Limb (tissue), 2 donors: ENCODE data around the gene KCTD5.
A peak's percentile ranks its signal among the peaks of the same experiment; 100 is the strongest.

Experiments used
- DNase-seq, 2 donors: peaks; one replicate each; pipeline ENCODE4 v3.0.0-alpha.2; 2016; ENCODE audit errors: extremely low spot score in 2 of 2

Gene KCTD5

DNA sequence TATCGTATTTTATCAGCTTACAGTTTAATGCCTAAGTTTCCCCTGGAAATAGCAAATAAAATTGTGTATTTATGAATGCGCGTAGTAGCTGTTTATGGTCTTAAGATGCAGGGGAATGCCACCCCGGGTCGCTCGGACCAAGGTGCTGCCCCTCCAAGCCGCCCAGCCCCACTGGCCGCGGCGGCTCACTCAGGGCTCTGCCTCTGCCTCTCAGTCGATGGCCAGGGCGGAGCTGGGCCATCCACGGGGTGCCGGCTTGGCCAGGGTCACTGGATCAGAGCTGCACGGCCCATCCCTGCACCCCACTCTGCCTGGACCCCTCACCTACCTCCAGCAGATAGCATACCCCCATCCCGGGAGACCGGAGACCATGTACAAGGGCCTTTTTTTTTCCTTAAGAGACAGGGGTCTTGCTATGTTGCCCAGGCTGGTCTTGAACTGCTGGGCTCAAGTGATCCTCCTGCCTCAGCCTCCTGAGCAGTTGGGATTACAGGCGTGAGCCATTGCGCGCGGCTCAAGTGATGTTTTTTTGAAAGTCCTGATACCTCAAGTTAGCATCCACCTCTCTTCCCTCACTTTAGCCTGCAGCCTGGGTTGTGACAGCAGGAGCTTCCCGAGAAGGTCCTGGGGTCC lies 26.7 kb downstream of the KCTD5 start:
- DNase-seq = peak in 1 of 2 donors; percentile 17

DNA sequence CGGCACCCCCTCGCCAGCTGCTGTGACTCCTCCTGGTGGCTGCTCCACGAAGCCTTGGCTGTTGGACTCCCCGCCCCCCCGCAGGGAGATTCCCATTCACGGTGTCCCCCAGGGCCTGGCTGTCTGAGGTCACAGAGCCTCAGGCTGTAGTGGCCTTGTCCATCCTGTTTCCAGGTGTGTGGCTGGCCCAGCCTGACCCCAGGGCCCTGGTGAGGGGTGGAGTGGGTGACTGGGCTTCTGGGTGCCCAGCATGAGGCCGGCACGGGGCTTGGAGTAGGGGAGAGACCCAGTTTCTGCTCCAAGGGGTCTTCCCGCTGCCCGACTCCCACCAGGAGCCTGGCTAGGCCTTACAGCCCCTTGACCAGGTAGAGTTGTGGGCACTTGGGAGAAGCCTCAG lies 27.3 kb downstream of the KCTD5 start:
- DNase-seq = no peak

DNA sequence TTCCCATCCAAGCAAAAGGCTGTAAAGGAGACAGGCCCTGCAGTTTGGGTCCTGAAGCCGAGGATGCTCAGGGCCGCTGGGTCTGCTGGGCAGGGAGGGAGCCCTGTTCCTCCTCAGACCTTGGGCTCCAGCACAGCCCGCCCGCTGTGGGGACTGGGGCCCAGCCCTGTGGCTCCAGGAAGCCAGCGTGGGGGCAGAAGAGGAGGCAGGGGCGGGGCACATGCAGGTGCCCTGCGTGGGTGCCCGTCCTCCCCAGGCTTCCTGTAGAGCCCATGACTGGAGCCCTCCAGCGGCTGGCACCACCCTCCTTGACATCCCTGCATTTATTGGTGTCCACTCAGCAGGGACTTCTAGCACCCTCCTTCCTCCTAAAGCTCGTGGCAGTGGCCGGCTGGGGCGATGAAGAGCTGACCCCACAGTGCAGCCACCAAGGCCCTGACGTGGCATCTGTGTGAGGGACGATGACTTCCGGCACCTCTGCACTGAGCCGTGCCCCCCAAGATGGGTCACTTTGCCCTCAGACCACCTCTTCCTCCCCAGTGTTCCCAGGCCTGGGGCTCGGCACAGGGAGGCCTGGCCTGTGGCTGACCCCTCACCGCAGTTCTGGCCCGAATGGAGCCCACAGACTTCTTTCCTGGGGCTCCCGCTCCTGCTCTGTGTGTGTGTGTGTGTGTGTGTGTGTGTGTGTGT lies 27.8 kb downstream of the KCTD5 start:
- DNase-seq = peak in 1 of 2 donors; percentile 12

DNA sequence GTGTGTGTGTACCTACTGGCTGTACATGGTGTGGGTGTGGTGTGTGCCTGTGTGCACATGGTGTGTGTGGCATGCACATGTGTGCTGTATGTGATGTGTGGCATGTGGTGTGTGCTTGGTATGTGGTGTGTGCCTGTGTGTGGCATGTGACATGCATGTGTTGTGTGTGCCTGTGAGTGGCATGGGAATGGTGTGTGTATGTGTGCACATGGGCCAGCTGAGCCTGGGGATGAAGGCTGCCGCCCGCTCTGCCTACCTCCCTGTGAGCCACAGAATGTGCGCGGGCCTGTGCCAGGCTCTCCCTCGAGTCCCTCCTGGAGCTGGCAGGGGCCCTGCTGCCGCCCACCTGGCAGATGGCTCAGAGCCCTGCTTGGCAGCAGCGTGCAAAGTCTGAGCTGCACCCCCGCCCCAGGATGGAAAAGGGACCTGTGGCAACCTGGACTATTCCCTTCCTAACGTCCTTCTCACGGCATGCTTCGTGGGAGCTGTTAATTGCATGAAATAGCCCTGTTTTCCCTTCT lies 28.4 kb downstream of the KCTD5 start:
- DNase-seq = peak in 1 of 2 donors; percentile 26

DNA sequence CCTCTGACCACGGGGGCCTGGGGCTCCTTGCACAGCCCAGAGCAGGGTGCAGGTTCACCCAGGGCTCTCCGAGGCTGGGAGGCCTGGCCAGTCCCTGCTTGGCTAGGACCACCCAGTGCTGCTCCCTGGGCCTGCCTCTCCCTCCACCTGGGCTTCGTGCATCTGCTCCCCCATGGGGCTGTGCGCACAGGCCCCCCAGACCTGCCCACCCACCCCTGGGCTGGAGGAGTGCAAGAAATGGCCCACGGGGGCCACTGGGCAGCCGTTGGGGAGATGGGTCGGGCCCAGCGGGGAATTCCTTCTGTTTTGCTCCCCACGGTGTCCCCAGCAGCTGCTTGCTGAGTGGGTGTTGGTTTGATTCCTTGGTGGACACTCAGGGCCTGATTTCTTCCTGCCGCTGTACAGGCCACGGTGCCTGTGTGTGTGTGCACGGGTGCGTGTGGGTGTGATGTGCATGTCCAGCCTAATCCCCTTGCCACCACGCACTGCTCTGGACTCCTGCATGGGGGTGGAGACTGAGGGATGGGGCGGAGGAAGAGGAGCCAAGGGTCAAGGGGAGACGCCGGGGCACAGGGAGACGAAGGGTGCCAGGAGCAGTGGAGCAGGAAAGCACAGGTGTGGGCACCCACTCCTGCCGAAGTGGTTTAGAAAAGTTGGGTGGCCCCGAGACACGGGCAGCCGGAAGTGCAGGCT lies 29.2 kb downstream of the KCTD5 start:
- DNase-seq = no peak

DNA sequence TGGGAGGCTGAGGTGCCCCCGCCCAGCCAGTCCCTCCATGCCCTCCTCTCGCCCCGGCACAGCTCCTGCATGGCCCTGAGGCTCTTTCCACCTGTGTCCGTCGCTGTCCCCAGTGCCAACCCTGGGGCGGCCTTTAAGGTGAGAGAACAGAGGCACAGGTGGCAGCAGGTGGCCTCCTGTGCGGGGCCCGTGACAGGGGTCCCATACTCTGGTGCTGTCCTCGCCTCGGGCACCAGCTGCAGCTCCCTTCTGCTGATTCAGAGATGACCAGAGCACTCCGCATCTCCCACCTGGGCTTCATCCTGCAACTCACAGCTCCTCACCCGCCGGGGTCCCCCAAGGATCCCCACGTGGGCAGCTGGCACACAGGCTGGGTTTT lies 29.7 kb downstream of the KCTD5 start:
- DNase-seq = no peak

DNA sequence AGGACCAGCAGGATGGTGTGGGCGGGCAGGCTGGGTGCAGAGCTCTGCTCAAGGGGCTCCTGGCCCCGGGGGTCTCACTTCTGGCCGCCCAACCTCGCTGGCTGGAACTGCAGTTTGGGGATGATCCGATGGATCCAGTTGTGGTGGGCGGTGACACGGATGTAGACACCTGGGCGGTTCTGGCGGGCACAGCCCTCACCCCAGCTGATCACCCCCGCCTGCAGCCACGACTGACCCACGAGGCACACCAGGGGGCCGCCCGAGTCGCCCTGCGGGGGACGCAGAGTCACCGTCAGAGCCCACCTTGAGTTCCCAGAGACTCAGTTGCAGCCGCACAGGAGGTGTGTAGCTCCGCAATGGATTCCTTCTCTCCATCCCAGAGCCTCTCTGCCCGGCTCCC lies 30.2 kb downstream of the KCTD5 start:
- peak in 1 of 2 donors; percentile 21 for DNase-seq

DNA sequence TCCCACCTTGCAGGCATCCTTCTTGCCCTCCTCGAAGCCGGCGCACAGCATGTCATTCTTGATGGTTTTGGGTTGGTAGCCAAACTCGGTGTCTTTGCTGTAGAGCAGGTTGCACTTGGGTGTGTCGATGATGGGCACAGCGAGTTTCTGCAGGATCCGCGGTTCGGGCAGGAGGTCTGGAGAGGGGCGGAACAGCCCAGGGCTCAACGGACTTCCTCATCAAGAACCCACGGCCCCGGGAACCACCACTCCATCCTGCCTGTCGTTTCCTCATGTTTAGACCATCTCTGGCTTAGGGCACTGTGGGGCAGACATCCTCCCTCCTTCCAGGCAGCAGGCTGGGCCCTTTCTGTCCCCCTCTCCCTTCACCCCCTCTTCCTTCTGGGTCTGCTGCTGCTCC lies 31.2 kb downstream of the KCTD5 start:
- DNase-seq = peak in 1 of 2 donors; percentile 20

DNA sequence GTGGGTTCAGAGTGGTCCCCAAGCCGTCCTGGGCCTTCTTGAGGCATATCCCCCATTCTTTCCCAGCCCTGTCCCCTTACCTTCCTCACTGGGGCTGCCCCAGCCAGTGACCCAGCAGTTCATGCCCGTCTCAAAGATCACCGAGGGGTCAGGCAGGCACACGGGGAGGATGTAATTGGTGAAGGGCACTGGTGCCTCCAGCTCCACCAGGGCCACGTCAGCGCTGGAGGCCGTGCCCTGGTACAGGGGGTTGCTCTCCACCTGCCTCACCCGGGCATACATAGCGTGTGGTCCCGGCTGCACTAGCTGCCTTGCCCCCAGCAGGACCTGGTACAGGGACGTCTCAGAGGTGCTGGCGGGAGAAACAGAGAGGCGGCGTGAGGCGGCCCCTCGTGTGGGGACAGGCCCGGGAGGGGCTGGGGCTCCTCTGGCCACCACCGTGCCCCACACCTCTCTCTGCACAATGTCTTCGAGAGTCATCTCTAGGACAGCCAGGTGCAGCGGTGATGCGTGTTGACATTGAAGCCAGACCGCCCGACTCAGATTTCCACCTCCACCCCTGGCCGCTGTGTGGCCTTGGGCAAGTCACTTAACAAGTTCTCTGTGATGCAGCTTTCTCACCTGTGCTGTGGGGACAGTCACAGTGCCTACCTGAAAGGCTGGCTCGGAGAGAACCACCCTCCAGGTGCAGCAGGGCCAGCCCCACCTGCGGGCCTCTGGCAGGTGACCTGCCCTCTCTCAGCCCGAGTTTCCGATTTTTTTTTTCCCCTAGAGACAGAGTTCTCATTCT lies 31.9 kb downstream of the KCTD5 start:
- peak in 1 of 2 donors; percentile 27 for DNase-seq

DNA sequence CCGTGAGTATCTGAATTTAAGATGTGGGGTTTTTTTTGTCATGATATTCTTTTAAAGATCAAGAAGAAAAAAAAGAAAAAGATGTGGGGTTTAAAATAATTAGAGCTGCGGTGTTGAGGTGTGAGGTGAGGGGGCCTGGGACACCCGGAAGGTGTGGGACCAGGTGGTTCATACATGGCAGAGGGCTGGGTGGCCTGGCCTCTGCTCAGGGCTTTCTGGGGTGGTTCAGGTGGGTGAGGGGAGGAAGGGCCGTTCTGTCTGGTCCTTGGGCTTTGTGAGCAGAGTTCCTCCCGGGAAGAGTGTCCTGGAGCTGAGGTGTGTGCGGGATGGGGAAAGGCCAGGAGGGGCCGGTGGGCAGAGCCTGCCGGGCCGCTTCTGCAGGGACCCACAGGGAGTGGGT lies 32.7 kb downstream of the KCTD5 start:
- no peak for DNase-seq

DNA sequence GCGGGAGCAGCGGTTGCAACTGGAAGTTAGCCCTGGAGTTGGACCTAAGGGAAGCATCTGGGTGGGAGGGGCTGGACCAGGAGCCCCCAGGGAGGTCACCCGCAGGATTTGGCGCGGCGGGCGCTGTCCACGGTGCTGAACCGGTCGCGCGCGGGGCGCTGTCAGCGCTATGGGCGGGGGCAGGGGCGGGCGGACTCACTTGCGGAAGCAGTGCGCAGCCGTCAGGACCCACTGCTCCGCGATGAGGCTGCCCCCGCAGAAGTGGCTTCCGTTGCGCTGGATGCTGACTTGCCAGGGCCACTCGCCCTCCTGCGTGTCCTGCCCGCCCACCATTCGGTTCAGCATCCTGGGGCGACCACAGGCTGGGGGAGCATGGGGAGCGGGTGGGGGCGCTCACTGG lies 33.2 kb downstream of the KCTD5 start:
- DNase-seq = peak; percentile 14 to 82

DNA sequence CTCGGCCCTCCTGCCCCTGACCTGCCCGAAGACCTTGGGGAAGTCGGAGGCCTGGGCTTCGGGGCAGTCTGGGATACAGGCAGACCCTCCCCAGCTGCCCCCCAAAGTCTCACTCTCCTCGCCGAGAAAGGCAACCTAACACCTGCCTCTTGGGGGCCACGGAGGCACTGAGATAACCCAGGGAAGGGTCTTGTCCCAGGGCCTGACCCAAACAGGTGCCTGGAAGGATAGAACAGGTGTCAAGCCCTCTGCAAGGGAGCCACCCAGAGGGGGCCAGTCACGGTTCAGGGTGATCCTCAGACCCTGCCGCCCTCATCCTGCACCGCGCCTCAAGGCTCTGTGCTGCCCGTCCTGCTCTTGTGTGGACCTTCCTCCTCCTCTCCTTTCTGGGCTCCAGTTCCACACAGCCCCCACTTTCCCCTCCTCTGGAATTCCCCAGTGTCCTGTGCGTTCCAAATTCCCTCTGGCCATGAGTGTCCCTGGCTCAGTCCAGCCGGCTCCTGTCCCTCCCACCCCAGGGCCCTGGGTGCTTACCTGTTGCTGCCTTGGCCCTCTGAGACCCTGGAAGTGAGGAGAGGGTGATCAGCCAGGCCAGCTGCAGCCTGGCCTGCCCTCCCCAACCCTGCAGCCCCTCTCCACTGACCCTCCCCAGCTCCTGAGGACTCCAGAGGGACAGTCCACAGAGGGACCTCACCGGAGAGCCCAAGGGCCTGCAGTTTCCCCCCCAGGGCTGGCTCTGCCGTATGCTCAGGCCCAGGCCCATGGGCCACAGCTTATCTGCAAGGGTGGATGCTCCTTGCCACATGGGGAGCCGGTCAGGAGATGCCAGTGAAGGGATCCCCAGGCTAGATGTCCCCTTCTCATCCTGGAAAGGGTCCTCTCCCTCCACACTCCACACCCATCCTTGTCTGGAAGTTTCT lies 33.9 kb downstream of the KCTD5 start:
- peak in 1 of 2 donors; percentile 27 for DNase-seq

DNA sequence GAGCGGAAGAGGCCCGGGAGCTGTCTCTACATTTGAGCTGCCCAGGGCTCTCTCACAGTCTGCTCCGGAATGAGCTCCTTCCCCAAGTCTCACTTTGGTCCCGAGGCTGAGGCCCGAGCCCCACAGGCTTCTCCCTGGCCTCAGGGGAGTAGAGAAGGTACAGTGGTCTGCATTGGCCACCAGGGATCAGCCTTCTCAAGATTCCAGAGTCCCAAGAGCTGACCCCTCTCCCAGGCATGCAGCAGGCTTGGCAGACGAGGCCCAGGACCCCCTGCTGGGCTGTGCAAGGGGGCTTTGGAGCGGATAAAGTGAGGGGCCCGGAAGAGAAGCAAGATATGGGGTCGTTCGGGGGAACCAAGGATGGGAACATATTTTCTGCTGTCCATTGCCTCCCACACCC lies 34.6 kb downstream of the KCTD5 start:
- peak in 1 of 2 donors; percentile 19 for DNase-seq

DNA sequence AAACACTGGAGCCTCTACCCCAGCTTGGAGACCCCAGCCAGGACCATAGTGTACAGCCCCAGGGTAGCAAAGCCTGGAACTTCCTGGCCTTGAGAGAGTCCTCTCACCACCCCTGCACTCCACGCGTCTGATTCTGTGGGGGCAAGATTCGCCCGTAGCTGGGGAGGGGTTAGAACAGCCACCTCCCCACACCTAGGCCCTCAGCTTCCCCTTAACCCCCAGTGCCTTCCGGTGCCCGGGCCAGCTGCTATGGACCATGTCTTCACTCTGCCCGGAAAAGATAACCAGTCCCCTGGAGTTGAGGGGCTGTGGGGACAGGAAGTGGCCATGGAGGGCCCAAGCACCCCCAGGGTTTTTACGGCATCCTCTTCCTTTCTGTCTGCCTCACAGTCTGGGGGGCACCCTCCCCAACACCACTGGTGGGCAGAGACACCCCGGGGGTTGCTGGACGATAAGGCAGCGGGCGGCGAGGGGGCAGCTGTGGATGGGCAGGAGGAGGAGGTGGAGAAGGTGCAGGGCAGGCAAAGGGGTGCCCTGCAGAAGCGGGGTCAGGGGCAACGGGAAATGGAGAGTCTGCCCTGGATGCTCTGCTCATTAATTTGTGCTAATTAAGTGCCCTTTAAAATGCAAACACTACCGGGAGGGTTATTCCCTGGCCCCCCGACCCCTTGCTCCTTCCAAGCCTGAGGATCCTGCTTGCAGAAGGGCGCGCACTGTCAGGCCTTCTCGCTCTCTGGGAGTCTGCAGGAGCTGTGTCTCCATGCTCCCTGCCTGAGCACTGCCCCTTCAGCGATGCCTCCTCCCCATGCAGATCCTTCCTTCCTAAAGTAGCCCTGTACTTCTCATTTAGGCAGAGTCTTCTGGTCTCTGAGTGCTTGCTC lies 35.3 kb downstream of the KCTD5 start:
- DNase-seq = peak in 1 of 2 donors; percentile 21

DNA sequence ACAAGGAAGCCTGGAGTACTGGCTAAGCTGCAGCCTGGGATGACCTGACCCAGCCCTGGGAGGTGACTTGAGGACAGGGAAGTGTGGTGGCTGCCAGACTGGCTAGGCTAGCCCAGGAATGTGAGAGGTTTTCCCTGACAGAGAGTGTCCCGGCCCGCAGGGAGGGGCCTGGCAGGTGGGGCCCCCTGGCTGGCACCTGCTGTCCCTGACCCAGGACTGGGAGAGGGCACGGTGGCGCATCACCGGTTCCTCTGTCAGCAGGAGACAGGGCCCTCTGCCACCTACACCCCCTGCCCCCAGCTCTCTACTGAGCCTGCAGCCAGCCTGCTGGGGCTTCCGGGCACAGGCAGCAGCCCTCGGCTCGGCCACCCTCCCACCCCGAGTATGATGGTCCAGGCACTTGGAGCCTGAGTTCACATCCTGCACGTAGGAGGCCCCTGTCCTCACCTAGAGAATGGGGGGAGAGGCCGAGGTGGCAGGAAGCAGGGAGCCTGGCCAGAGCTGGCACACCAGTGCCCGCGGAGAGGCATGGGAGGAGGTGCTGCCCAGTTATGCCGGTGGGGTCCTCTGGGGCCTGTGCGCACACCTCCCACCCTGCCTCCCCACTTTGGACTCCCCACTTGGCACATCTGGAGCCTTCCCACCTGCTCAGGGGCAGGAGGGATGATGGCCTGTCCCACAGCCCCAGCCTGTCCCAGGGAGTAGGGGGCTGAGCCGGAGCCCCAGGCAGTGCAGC lies 37.2 kb downstream of the KCTD5 start:
- DNase-seq = no peak

DNA sequence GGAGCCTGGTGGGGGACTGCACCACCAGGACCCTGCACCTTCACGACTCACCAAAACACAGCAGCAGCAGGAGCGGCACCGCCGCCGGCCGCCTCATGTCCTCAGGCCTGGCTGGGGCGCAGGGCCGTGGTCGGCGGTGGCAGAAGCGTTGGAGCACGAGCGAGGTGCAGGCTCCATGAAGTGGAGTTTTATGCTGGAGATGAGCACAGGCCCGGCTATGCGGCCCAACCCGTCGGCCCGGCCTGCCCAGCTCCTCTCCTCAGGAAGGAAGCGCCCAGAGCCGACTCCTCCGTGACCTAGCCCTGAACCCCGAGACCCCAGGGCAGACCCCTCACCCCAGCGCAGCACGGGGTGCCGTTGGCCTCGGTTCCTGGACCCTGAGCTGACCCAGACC lies 37.7 kb downstream of the KCTD5 start, which contains the start of gene PRSS27:
TSS of gene PRSS27 (minus strand) at position 161 of the 394 bp plus-strand sequence. CDS start at position 97, 64 bp downstream.
- DNase-seq = peak in 1 of 2 donors; percentile 31

DNA sequence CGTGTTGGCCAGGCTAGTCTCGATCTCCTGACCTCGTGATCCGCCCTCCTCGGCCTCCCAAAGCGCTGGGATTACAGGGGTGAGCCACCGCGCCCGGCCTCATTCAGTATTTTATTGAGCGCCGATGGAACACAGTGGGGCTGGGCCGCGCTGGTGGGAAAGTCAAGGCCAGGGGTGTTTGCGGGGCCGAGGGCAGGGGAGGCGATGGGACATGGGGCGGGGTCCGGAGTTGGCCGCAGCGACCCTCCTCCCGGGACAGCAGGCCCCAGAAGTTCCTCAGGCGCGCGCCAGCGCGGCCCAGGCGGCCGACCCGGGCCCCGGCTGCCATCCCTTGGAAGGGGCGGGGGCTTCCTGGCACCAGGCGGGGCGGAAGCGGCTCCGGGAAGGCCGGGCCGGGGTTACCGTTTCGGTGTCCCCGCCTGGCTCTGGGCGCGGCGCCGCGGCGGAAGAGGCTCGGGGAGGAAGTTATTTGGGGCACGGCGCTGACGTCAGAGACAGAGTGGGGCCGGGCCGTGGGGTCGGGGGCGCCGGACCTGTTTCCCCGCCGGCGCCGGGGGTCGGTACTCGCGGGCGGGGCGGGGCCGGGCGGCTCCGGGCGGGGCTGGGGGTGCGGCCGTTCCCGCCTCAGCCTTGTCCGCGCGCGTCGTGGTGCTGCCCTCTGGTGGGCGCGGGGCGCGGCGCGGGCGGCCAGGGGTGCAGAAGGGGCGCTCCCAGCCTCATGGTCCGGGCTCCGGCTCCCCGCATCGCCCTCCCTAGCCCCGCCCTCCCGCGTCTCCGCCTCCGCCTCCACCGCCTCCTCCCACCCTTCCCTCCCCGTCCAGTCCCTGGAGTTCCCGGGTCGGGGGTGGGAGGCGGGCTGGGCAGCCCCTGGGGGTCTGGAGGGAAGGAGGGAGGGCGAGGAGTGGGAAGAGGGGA lies 38.7 kb downstream of the KCTD5 start:
- DNase-seq = peak; percentile 67 to 92
